H9 (cell line): ENCODE measurements around the gene VPS35L. TPM values are rescaled to one million over a fixed set of nuclear protein-coding genes. Genes with fewer than 3 reads are reported as not detected.

Experiments
- DNase-seq: peaks from one replicate; pipeline ENCODE4 v3.0.0-alpha.2; 2017
- H2AFZ ChIP-seq: one replicate; pipeline ENCODE4 v1.6.1; 2013; ENCODE audit warnings: mild to moderate bottlenecking, low read length, control low read depth, moderate library complexity
- H2AK5ac ChIP-seq: 2 replicates; pipeline ENCODE4 v1.6.1; 2013; ENCODE audit warnings: low read length, control low read depth, mixed read lengths; ENCODE audit not compliant: insufficient read length
- H2BK120ac ChIP-seq: one replicate; pipeline ENCODE4 v1.6.1; 2013; ENCODE audit warnings: low read depth, mild to moderate bottlenecking, low read length, control low read depth, inconsistent platforms; ENCODE audit not compliant: poor library complexity, severe bottlenecking
- H2BK12ac ChIP-seq: 2 replicates; pipeline ENCODE4 v1.6.1; 2013; ENCODE audit warnings: low read length, control low read depth, mixed read lengths, low read depth; ENCODE audit not compliant: insufficient read length
- H2BK15ac ChIP-seq: 2 replicates; pipeline ENCODE4 v1.6.1; 2013; ENCODE audit warnings: low read depth, low read length, control low read depth
- H2BK20ac ChIP-seq: one replicate; pipeline ENCODE4 v1.6.1; 2013; ENCODE audit warnings: low read depth, mild to moderate bottlenecking, low read length, control low read depth, inconsistent platforms; ENCODE audit not compliant: poor library complexity, severe bottlenecking
- H2BK5ac ChIP-seq: 2 replicates; pipeline ENCODE4 v1.6.1; 2013; ENCODE audit warnings: low read length, control low read depth, mixed read lengths; ENCODE audit not compliant: insufficient read length
- H3K14ac ChIP-seq: 2 replicates; pipeline ENCODE4 v1.6.1; 2013; ENCODE audit warnings: low read length, control low read depth; ENCODE audit not compliant: insufficient read depth
- H3K18ac ChIP-seq: 2 replicates; pipeline ENCODE4 v1.6.1; 2013; ENCODE audit warnings: low read depth, mild to moderate bottlenecking, mixed read lengths, low read length, control low read depth; ENCODE audit not compliant: insufficient read length
- H3K23ac ChIP-seq: 2 replicates; pipeline ENCODE4 v1.6.1; 2013; ENCODE audit warnings: low read length, control low read depth, mixed read lengths, low read depth; ENCODE audit not compliant: insufficient read length
- H3K23me2 ChIP-seq: 2 replicates; pipeline ENCODE4 v1.6.1; 2013; ENCODE audit warnings: low read depth, mild to moderate bottlenecking, mixed read lengths, low read length, control low read depth; ENCODE audit not compliant: insufficient read length, poor library complexity, severe bottlenecking
- H3K27ac ChIP-seq: 2 replicates; pipeline ENCODE4 v1.5.1; 2013; ENCODE audit warnings: low read length, control low read depth, mixed read lengths, low read depth; ENCODE audit not compliant: insufficient read length
- H3K27me3 ChIP-seq: 2 replicates; pipeline ENCODE4 v1.6.1; 2013; ENCODE audit warnings: low read length, control low read depth, inconsistent platforms; ENCODE audit not compliant: insufficient read depth
- H3K4ac ChIP-seq: 2 replicates; pipeline ENCODE4 v1.6.1; 2013; ENCODE audit warnings: low read depth, mild to moderate bottlenecking, control low read depth, inconsistent platforms, low read length, moderate library complexity
- H3K4me1 ChIP-seq: 2 replicates; pipeline ENCODE4 v1.6.1; 2013; ENCODE audit warnings: low read length, control low read depth, inconsistent platforms; ENCODE audit not compliant: insufficient read depth
- H3K4me2 ChIP-seq: 2 replicates; pipeline ENCODE4 v1.6.1; 2013; ENCODE audit warnings: low read length, control low read depth, mixed read lengths; ENCODE audit not compliant: insufficient read length, insufficient read depth
- H3K56ac ChIP-seq: 2 replicates; pipeline ENCODE4 v1.6.1; 2013; ENCODE audit warnings: low read depth, mild to moderate bottlenecking, mixed read lengths, low read length, control low read depth; ENCODE audit not compliant: insufficient read length
- H3K79me1 ChIP-seq: 2 replicates; pipeline ENCODE4 v1.6.1; 2013; ENCODE audit warnings: low read depth, mild to moderate bottlenecking, moderate library complexity, low read length, control low read depth, inconsistent platforms; ENCODE audit not compliant: insufficient read depth, poor library complexity, severe bottlenecking
- H3K79me2 ChIP-seq: 2 replicates; pipeline ENCODE4 v1.6.1; 2013; ENCODE audit warnings: low read length, control low read depth, inconsistent platforms; ENCODE audit not compliant: insufficient read depth
- H3K9ac ChIP-seq: 2 replicates; pipeline ENCODE4 v1.6.1; 2013; ENCODE audit warnings: low read length, control low read depth, mixed read lengths; ENCODE audit not compliant: insufficient read length; ENCODE audit errors: extremely low read depth
- H3K9me3 ChIP-seq: one replicate; pipeline ENCODE4 v1.6.1; 2013; ENCODE audit warnings: low read depth, low read length, inconsistent platforms; ENCODE audit not compliant: control insufficient read depth
- H3T11ph ChIP-seq: one replicate; pipeline ENCODE4 v1.6.1; 2013; ENCODE audit warnings: mild to moderate bottlenecking, low read length, control low read depth, inconsistent platforms
- H4K20me1 ChIP-seq: one replicate; pipeline ENCODE4 v1.6.1; 2013; ENCODE audit not compliant: control insufficient read depth, insufficient read length, insufficient read depth
- H4K5ac ChIP-seq: 2 replicates; pipeline ENCODE4 v1.6.1; 2013; ENCODE audit warnings: low read depth, mild to moderate bottlenecking, mixed read lengths, low read length, control low read depth; ENCODE audit not compliant: insufficient read length
- H4K8ac ChIP-seq: replicated peaks from 2 replicates; pipeline ENCODE4 v1.6.1; 2013; ENCODE audit warnings: low read length, control low read depth, mixed read lengths, low read depth; ENCODE audit not compliant: insufficient read length
- H4K91ac ChIP-seq: 2 replicates; pipeline ENCODE4 v1.6.1; 2013; ENCODE audit warnings: low read depth, mild to moderate bottlenecking, moderate library complexity, mixed read lengths, low read length, control low read depth; ENCODE audit not compliant: insufficient read length
- H3K27ac Mint-ChIP-seq, 3 experiments: 2 replicates in 2 of 3; 3 replicates in 1 of 3; pipeline ENCODE4 v1.8.0; 2020 to 2021; ENCODE audit warnings: mixed read lengths in 3 of 3, mild to moderate bottlenecking in 1 of 3, moderate library complexity in 1 of 3
- H3K27me3 Mint-ChIP-seq: 2 replicates; pipeline ENCODE4 v1.8.0; 2021; ENCODE audit warnings: low read depth, mild to moderate bottlenecking, moderate library complexity, mixed read lengths
- H3K36me3 Mint-ChIP-seq, 3 experiments: 2 replicates in 2 of 3; 3 replicates in 1 of 3; pipeline ENCODE4 v1.8.0; 2020 to 2021; ENCODE audit warnings: low read depth in 3 of 3, mixed read lengths in 3 of 3; ENCODE audit not compliant: insufficient read depth in 1 of 3
- H3K4me1 Mint-ChIP-seq, 2 experiments: 2 replicates each; pipeline ENCODE4 v1.8.0; 2020; ENCODE audit warnings: mixed read lengths in 2 of 2
- H3K4me3 Mint-ChIP-seq, 2 experiments: 2 replicates in 1 of 2; 3 replicates in 1 of 2; pipeline ENCODE4 v1.8.0; 2020 to 2021; ENCODE audit warnings: mild to moderate bottlenecking in 2 of 2, mixed read lengths in 2 of 2, moderate library complexity in 1 of 2
- H3K9me3 Mint-ChIP-seq, 2 experiments: 2 replicates in 1 of 2; 3 replicates in 1 of 2; pipeline ENCODE4 v1.8.0; 2020; ENCODE audit warnings: mild to moderate bottlenecking in 2 of 2, mixed read lengths in 2 of 2, moderate library complexity in 1 of 2
- WGBS: extraction: QIAGEN DNeasy Blood & Tissue Kit; methylation state at CpG from one replicate; pipeline ENCODE4 v1.1.7; 2013; ENCODE audit warnings: missing lambda C conversion rate, low lambda C conversion rate, mixed read lengths; ENCODE audit not compliant: insufficient read length; ENCODE audit errors: extremely low coverage; 5-methylcytosine and 5-hydroxymethylcytosine counted together
- total RNA-seq: library from RNA; stranded (reverse); gene quantifications from 2 replicates; pipeline ENCODE4 v1.2.1, GENCODE V29; 2021
- TF ChIP-seq, protein P1 (sequence below): fragments of 200-600 bp; sonication (generic); conservative IDR thresholded peaks from 3 replicates; pipeline ENCODE4 v1.8.0; 2021; ENCODE audit warnings: antibody characterized with exemption, mild to moderate bottlenecking

The VPS35L gene
- total RNA-seq, 1 experiment from 2014 or later = 58.4 TPM

- Histone ChIP-seq H3K9ac (no peak overlapping the region), H3K9me3 (no peaks in the 10 kb centered on the region), H4K20me1 (no peaks in the 10 kb centered on the region), H2BK120ac (no peak overlapping the region), H3K56ac (no peak overlapping the region), H3K4ac (no peak overlapping the region), H3K18ac (no peak overlapping the region), H3K4me2 (no peak overlapping the region), H3K79me2 (no peaks in the 10 kb centered on the region), H4K8ac (no peak overlapping the region), H2BK20ac (no peak overlapping the region), H2AK5ac (no peak overlapping the region), H3K23ac (no peak overlapping the region), H3K27ac (no peak overlapping the region), H3K27me3 (no peaks in the 10 kb centered on the region), H4K91ac (no peak overlapping the region), H3K4me1 (no peaks in the 10 kb centered on the region), H2AFZ (no peak overlapping the region), H3K14ac (no peak overlapping the region), H3K23me2 (no peaks in the 10 kb centered on the region), H2BK12ac (no peak overlapping the region), H2BK15ac (no peak overlapping the region), H2BK5ac (no peak overlapping the region), H3T11ph (no peak overlapping the region), H3K79me1 (no peaks in the 10 kb centered on the region), H4K5ac (no peak overlapping the region)
- Mint-ChIP-seq H3K27me3 (no peaks in the 10 kb centered on the region), H3K4me3 (no peak overlapping the region), H3K36me3 (peaks cover 2 to 6% (median 4%) of the 10 kb centered on the region in 3 experiments; a peak in 4 of 7 replicates), H3K9me3 (no peaks in the 10 kb centered on the region), H3K27ac (peak overlapping the region in 2 of 3 experiments; percentile 10 to 58; a peak in 2 of 7 replicates), H3K4me1 (peaks cover 0 to 2% of the 10 kb centered on the region in 2 experiments; a peak in 1 of 4 replicates)
- WGBS = no CpG with 5 or more reads among the region's 9 CpGs
- TF ChIP-seq, protein P1, sequence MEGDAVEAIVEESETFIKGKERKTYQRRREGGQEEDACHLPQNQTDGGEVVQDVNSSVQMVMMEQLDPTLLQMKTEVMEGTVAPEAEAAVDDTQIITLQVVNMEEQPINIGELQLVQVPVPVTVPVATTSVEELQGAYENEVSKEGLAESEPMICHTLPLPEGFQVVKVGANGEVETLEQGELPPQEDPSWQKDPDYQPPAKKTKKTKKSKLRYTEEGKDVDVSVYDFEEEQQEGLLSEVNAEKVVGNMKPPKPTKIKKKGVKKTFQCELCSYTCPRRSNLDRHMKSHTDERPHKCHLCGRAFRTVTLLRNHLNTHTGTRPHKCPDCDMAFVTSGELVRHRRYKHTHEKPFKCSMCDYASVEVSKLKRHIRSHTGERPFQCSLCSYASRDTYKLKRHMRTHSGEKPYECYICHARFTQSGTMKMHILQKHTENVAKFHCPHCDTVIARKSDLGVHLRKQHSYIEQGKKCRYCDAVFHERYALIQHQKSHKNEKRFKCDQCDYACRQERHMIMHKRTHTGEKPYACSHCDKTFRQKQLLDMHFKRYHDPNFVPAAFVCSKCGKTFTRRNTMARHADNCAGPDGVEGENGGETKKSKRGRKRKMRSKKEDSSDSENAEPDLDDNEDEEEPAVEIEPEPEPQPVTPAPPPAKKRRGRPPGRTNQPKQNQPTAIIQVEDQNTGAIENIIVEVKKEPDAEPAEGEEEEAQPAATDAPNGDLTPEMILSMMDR = no peak
- DNase-seq = no peak
Observed at GRCh38 chr16:19618876-19619275, 63.4 kb downstream of the VPS35L start.
